DMS 273 (cell line): ENCODE data around the gene CCDC85B.

Source experiments
- DNase-seq: peaks from one replicate; lab custom pipeline; 2025; ENCODE audit not compliant: unreplicated experiment; lab: John Stamatoyannopoulos, UW

The CCDC85B gene

DNA sequence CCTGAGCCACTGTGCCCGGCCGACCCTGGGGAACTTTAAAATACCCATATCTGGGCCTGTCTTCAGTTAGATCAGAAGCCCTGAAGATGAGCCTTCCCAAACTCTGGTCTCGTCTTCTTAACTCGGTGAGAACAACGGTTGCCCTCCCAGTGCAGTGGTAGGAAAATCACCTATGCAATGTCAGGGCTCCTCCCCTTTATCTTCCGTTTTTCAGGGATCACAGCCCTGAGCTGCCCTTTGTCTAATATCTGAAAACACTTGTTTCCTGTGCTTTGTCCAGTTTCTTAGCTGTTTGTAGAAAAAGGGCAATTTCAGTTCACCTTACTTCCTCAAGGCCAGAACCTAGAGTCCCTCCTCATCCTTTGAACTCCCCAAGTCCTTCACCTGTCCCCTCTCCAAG is 38.2 kb downstream of the CCDC85B start:
- DNase-seq, result no peak

DNA sequence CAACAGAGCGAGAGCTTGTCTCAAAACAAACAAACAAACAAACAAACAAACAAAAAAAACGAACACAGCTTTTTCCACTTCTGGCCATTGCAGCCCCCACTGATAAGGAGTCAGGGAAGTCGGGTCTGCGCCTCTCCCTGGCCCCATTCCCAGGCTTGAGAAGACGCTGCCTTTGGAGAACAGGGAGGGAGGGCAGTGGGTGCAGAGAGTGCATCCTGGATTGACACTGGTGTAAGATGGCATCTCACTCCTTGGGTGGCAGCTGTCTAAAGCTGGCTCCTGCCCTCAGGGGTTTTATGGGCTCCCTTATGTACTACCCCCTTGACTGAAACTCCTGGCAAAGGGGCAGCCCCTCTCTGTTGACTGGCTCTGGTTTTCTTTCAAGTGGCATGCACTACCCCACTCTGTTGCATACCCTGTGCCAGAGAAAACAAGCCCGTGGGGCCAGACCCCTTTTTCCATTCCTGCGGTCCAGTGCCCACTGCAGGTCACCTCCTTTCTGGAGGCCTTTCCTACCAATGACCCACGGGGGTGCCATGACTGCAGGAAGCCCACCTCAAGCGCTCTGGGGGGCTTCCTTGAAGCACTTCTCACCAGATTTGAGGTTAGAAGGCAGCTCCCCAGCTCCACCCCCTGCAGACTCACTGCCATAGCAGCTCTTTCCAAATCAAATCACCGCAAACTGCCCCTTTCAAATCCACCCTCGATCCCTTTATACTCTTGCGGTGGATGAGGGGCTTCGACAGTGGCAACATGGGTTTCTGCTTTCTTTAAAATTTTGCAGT is 41.5 kb downstream of the CCDC85B start:
- DNase-seq, result no peak

DNA sequence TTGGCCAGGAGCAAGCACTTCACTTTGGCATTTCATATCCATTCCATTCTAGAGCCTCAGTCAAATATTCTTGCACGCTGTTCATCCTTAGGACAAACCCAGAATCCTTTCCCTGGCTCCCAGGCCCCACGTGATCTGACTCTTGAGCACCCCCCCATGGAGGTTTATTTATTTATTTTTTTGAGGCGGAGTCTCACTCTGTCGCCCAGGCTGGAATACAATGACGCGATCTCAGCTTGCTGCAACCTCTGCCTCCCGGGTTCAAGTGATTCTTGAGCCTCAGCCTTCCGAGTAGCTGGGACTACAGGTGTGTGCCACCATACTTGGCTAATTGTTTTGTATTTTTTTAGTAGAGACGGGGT is 42.1 kb downstream of the CCDC85B start:
- DNase-seq, result peak; percentile 48

DNA sequence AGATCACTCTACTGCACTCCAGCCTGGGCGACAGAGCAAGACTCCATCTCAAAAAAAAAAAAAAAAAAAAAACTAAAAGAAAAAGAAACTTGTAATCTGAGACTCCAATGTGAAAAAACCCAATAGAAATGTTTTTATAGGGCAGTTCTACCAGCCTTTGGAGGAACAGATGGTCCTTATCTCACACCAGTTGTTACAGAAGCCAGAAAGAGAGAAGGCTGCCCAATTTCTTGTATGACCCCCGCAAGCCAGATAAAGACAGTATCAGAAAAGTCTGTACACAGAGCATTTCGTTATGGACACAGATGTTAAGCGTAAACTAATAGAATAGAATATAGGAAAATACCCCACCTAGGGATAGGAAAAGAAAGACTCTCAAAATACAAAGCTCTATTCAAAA is 43.5 kb downstream of the CCDC85B start:
- DNase-seq, result peak; percentile 86

DNA sequence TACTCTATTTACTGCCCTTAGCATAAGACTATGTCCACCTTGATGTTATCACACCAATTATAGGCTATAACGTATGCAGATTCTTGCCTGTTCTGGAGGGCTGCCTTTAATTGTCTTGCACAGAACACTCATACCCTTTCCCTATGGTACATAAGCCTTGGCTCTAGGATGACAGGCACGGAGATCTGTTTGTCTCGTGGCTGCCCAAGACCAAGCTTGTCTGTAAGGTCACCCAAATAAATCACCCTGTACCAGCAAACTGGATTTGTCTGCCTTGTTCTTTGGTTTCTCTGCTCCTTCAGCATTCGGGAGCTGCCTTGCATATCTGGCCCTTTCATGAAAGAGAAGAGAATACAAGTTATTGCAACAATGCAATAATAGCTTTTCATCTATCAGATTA is 47.3 kb downstream of the CCDC85B start:
- DNase-seq, result no peak
